Gastrocnemius medialis (tissue), 4 donors: Measurements from ENCODE around the gene GALNT18.

Experiments used
- POLR2A ChIP-seq, 2 donors: fragments of 450-650 bp; IDR thresholded peaks; one replicate each; pipeline ENCODE4 v1.6.1; 2017; ENCODE audit warnings: antibody characterized with exemption in 2 of 2, mild to moderate bottlenecking in 2 of 2, moderate library complexity in 2 of 2
- TF ChIP-seq, protein P1 (sequence below), 5 experiments: fragments of 450-650 bp in 3 of 5; fragments of 200-600 bp in 2 of 5; sonication (generic) in 2 of 5; IDR thresholded peaks in 4 of 5; conservative IDR thresholded peaks in 1 of 5; 1 replicate in 4 of 5; 2 replicates in 1 of 5; pipeline ENCODE4 v1.5.1; 2016 to 2019; ENCODE audit warnings: antibody characterized with exemption in 5 of 5, mild to moderate bottlenecking in 3 of 5, moderate library complexity in 3 of 5

GRCh38 chr11:11540157-11540556 lies 81.6 kb downstream of the GALNT18 start:
- TF ChIP-seq, protein P1, sequence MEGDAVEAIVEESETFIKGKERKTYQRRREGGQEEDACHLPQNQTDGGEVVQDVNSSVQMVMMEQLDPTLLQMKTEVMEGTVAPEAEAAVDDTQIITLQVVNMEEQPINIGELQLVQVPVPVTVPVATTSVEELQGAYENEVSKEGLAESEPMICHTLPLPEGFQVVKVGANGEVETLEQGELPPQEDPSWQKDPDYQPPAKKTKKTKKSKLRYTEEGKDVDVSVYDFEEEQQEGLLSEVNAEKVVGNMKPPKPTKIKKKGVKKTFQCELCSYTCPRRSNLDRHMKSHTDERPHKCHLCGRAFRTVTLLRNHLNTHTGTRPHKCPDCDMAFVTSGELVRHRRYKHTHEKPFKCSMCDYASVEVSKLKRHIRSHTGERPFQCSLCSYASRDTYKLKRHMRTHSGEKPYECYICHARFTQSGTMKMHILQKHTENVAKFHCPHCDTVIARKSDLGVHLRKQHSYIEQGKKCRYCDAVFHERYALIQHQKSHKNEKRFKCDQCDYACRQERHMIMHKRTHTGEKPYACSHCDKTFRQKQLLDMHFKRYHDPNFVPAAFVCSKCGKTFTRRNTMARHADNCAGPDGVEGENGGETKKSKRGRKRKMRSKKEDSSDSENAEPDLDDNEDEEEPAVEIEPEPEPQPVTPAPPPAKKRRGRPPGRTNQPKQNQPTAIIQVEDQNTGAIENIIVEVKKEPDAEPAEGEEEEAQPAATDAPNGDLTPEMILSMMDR (IDR thresholded peaks at IDR 0.05 in 4 of 5, conservative IDR thresholded peaks at IDR 0.05 in 1 of 5), result no peak
- no peak for TF ChIP-seq POLR2A (IDR thresholded peaks at IDR 0.05)
